OCI-LY1 (cell line): ENCODE results near the gene SCD.

ENCODE experiments used
- H2AFZ ChIP-seq: fragments of 200-600 bp; sonication (generic), shearing (Covaris generic); 2 replicates; pipeline ENCODE4 v1.6.0; 2014; ENCODE audit warnings: antibody characterized with exemption, mild to moderate bottlenecking, low read length
- H3F3A ChIP-seq: fragments of 200-600 bp; sonication (generic), shearing (Covaris generic); 2 replicates; pipeline ENCODE4 v1.6.0; 2014; ENCODE audit warnings: mild to moderate bottlenecking, antibody characterized with exemption, low read length, moderate library complexity; ENCODE audit not compliant: insufficient read depth
- H3K27ac ChIP-seq: fragments of 200-600 bp; sonication (generic); 2 replicates; pipeline ENCODE4 v1.5.1; 2014; ENCODE audit warnings: low read length, mixed run types, mild to moderate bottlenecking, low read depth; ENCODE audit not compliant: poor library complexity, severe bottlenecking
- H3K27me3 ChIP-seq: fragments of 200-600 bp; sonication (generic); 2 replicates; pipeline ENCODE4 v1.6.0; 2014; ENCODE audit warnings: antibody characterized with exemption, mild to moderate bottlenecking, low read length, moderate library complexity; ENCODE audit not compliant: insufficient read depth
- H3K36me3 ChIP-seq: fragments of 200-600 bp; sonication (generic); 2 replicates; pipeline ENCODE4 v1.6.1; 2014; ENCODE audit warnings: mild to moderate bottlenecking, antibody characterized with exemption, low read length, moderate library complexity, mixed read lengths; ENCODE audit not compliant: insufficient read depth
- H3K4me1 ChIP-seq: fragments of 200-600 bp; sonication (generic); 2 replicates; pipeline ENCODE4 v1.5.1; 2014; ENCODE audit warnings: mild to moderate bottlenecking, low read length, moderate library complexity; ENCODE audit not compliant: insufficient read depth, severe bottlenecking
- H3K4me2 ChIP-seq: fragments of 200-600 bp; sonication (generic), shearing (Covaris generic); 2 replicates; pipeline ENCODE4 v1.6.1; 2014; ENCODE audit warnings: low read length
- H3K4me3 ChIP-seq: fragments of 200-600 bp; sonication (generic); 2 replicates; pipeline ENCODE4 v1.5.1; 2014; ENCODE audit warnings: low read length, low read depth, mild to moderate bottlenecking, mixed read lengths; ENCODE audit not compliant: poor library complexity, severe bottlenecking
- H3K79me2 ChIP-seq: fragments of 200-600 bp; shearing (Covaris generic); 2 replicates; pipeline ENCODE4 v1.6.1; 2016; ENCODE audit warnings: mixed run types, low read length, mixed read lengths; ENCODE audit not compliant: insufficient read depth
- H3K9ac ChIP-seq: fragments of 200-600 bp; sonication (generic), shearing (Covaris generic); 2 replicates; pipeline ENCODE4 v1.6.1; 2014; ENCODE audit warnings: mild to moderate bottlenecking, low read length, mixed read lengths
- H3K9me2 ChIP-seq: fragments of 200-600 bp; sonication (generic), shearing (Covaris generic); 2 replicates; pipeline ENCODE4 v1.6.1; 2014; ENCODE audit warnings: low read depth, mild to moderate bottlenecking, low read length, mixed read lengths
- H3K9me3 ChIP-seq: fragments of 200-600 bp; shearing (Covaris generic); 2 replicates; pipeline ENCODE4 v1.6.1; 2014; ENCODE audit warnings: low read length, mixed read lengths
- H4K20me1 ChIP-seq: fragments of 200-600 bp; sonication (generic), shearing (Covaris generic); 2 replicates; pipeline ENCODE4 v1.6.0; 2016; ENCODE audit warnings: mild to moderate bottlenecking, low read length; ENCODE audit not compliant: insufficient read depth
- CTCF ChIP-seq: fragments of 200-600 bp; sonication (generic), shearing (Covaris generic); IDR thresholded peaks from 2 replicates; pipeline ENCODE4 v1.5.1; 2017; ENCODE audit warnings: mild to moderate bottlenecking, antibody characterized with exemption, low read length, moderate library complexity, mixed read lengths
- EZH2 ChIP-seq: fragments of 200-600 bp; sonication (generic), shearing (Covaris generic); IDR thresholded peaks from 2 replicates; pipeline ENCODE4 v1.8.0; 2017; ENCODE audit warnings: borderline replicate concordance, mixed run types, mild to moderate bottlenecking, antibody characterized with exemption, low read length, moderate library complexity, mixed read lengths

SCD gene

GRCh38 chr10:100340948-100341847 lies 5.8 kb upstream of the SCD start:
- no peaks in the 10 kb centered on the region for H4K20me1 ChIP-seq
- no peak for TF ChIP-seq CTCF
- TF ChIP-seq EZH2, result no peak
- H3K79me2 ChIP-seq, result no peaks in the 10 kb centered on the region

DNA sequence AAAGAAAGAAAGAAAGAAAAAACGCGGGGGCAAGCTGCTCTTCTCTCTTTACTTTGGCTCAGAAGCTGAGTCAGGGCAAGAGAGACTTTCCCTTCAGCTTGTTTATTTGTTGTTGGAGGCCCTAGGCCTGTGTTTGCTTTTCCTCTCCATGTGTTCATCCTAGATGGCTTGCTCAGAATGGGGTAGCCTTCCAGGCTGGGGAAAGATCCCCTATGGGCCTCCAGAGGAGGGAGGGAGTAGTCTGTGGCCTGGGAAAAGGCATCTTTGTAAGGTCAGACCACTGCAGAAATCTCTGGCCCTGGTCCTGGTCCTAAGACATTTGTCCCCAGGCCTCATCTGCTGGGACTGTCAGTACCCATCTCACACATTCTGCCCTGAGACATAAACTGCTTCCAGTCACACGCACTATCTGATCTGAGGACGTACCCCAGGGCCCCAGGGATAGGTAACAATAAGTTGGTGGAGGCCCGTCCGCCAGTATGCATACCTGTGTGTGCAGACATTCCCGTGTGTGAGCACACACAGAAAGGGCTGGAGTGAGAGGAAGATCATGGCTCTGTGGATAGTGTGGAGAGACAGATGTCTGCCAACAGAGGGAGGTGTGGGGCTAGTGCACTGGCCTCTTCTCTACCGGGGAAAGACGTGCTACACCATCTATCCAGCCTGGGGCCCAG lies 4.9 kb upstream of the SCD start:
- Histone ChIP-seq H3K4me2 (no peak overlapping the region), H3K27ac (no peak overlapping the region), H3K9ac (no peak overlapping the region), H3F3A (no peaks in the 10 kb centered on the region), H3K9me2 (no peaks in the 10 kb centered on the region), H3K4me1 (peaks cover 24% of the 10 kb centered on the region), H3K9me3 (no peaks in the 10 kb centered on the region), H3K79me2 (no peaks in the 10 kb centered on the region; the same call in 1 of the 2 replicates), H3K4me3 (no peak overlapping the region), H3K27me3 (no peaks in the 10 kb centered on the region), H2AFZ (no peak overlapping the region), H3K36me3 (no peaks in the 10 kb centered on the region), H4K20me1 (no peaks in the 10 kb centered on the region)
- peak; percentile 45 for TF ChIP-seq CTCF
- no peak for TF ChIP-seq EZH2

More at GRCh38 chr10:100340948-100341847, 5.8 kb upstream of the SCD start:
- Histone ChIP-seq H3K9me3 (no peaks in the 10 kb centered on the region), H3K9me2 (no peaks in the 10 kb centered on the region), H3K27me3 (no peaks in the 10 kb centered on the region), H3K36me3 (no peaks in the 10 kb centered on the region), H3K4me1 (peaks cover 23% of the 10 kb centered on the region), H3F3A (no peaks in the 10 kb centered on the region), H2AFZ (no peak overlapping the region), H3K4me2 (no peak overlapping the region), H3K27ac (no peak overlapping the region), H3K4me3 (no peak overlapping the region), H3K9ac (no peak overlapping the region)

GRCh38 chr10:100342627-100342972 lies 4.4 kb upstream of the SCD start:
- H3K9ac ChIP-seq, result no peak overlapping the region
- peaks cover 5% of the 10 kb centered on the region for H3K79me2 ChIP-seq
- no peaks in the 10 kb centered on the region for H4K20me1 ChIP-seq
- H3K9me2 ChIP-seq, result no peaks in the 10 kb centered on the region
- H3F3A ChIP-seq, result no peaks in the 10 kb centered on the region
- no peak overlapping the region for H2AFZ ChIP-seq
- H3K36me3 ChIP-seq, result peaks cover 1% of the 10 kb centered on the region; the same call in 1 of the 2 replicates
- no peak overlapping the region for H3K4me3 ChIP-seq
- TF ChIP-seq EZH2 (no peak), CTCF (no peak)
- H3K4me1 ChIP-seq, result peaks cover 24% of the 10 kb centered on the region
- no peak overlapping the region for H3K27ac ChIP-seq
- H3K4me2 ChIP-seq, result no peak overlapping the region
- H3K27me3 ChIP-seq, result no peaks in the 10 kb centered on the region
- no peaks in the 10 kb centered on the region for H3K9me3 ChIP-seq
